SK-N-SH treated with all-trans-retinoic acid at 6 μM for 48 hours (cell line): ENCODE results near the gene RELL2.

Source experiments
- ATAC-seq: fragments of 200-7000 bp; cut with Tn5 transposase; 3 replicates; pipeline ENCODE4 v1.9.1; 2020; ENCODE audit warnings: mild to moderate bottlenecking, moderate library complexity
- ARNTL ChIP-seq: fragments of 450-650 bp; formaldehyde crosslinking; IDR thresholded peaks from 2 replicates; pipeline ENCODE4 v1.5.0; 2020; ENCODE audit warnings: low read depth, mild to moderate bottlenecking, moderate library complexity, borderline replicate concordance
- BACH2 ChIP-seq: fragments of 250-450 bp; sonication (Bioruptor Pico); IDR thresholded peaks from 2 replicates; pipeline ENCODE4 v1.9.0; 2021; ENCODE audit warnings: mild to moderate bottlenecking, borderline replicate concordance
- CREB5 ChIP-seq: fragments of 250-450 bp; sonication (Bioruptor Pico); IDR thresholded peaks from 2 replicates; pipeline ENCODE4 v1.5.1; 2020; ENCODE audit warnings: low read depth, mild to moderate bottlenecking, moderate library complexity
- CSDC2 ChIP-seq: fragments of 250-450 bp; sonication (Bioruptor Pico); IDR thresholded peaks from 2 replicates; pipeline ENCODE4 v1.5.0; 2020; ENCODE audit warnings: mild to moderate bottlenecking, moderate library complexity
- ESRRG ChIP-seq: fragments of 250-450 bp; sonication (Bioruptor Pico); IDR thresholded peaks from 2 replicates; pipeline ENCODE4 v1.6.1; 2021; ENCODE audit warnings: mild to moderate bottlenecking
- ISL1 ChIP-seq: fragments of 250-450 bp; sonication (Bioruptor Pico); IDR thresholded peaks from 2 replicates; pipeline ENCODE4 v2.1.2; 2022; ENCODE audit warnings: mild to moderate bottlenecking, moderate library complexity
- POU6F1 ChIP-seq: fragments of 250-450 bp; sonication (Bioruptor Pico); IDR thresholded peaks from 2 replicates; pipeline ENCODE4 v1.8.0; 2021; ENCODE audit warnings: low read depth, mild to moderate bottlenecking, moderate library complexity, borderline replicate concordance
- RARB ChIP-seq: fragments of 250-450 bp; sonication (Bioruptor Pico); IDR thresholded peaks from 2 replicates; pipeline ENCODE4 v1.8.0; 2021; ENCODE audit warnings: mild to moderate bottlenecking, moderate library complexity
- SNAI2 ChIP-seq: fragments of 250-450 bp; sonication (Bioruptor Pico); IDR thresholded peaks from 2 replicates; pipeline ENCODE4 v1.5.0; 2020; ENCODE audit warnings: mild to moderate bottlenecking, moderate library complexity
- TCF4 ChIP-seq: fragments of 250-450 bp; sonication (Bioruptor Pico); IDR thresholded peaks from 2 replicates; pipeline ENCODE4 v1.8.0; 2021; ENCODE audit warnings: mild to moderate bottlenecking, moderate library complexity, borderline replicate concordance
- TOX ChIP-seq: fragments of 250-450 bp; sonication (Bioruptor Pico); IDR thresholded peaks from 2 replicates; pipeline ENCODE4 v1.8.0; 2021; ENCODE audit warnings: mild to moderate bottlenecking, moderate library complexity, borderline replicate concordance
- TSHZ2 ChIP-seq: fragments of 250-450 bp; sonication (Bioruptor Pico); IDR thresholded peaks from 2 replicates; pipeline ENCODE4 v1.5.0; 2020; ENCODE audit warnings: mild to moderate bottlenecking, moderate library complexity
- ZC3H10 ChIP-seq: fragments of 250-450 bp; sonication (Bioruptor Pico); IDR thresholded peaks from 2 replicates; pipeline ENCODE4 v1.5.1; 2021; ENCODE audit warnings: mild to moderate bottlenecking, moderate library complexity
- ZFP3 ChIP-seq: fragments of 250-450 bp; sonication (Bioruptor Pico); IDR thresholded peaks from 2 replicates; pipeline ENCODE4 v1.5.0; 2020; ENCODE audit warnings: mild to moderate bottlenecking, moderate library complexity
- ZFP30 ChIP-seq: fragments of 450-650 bp; formaldehyde crosslinking; IDR thresholded peaks from 2 replicates; pipeline ENCODE4 v1.5.0; 2022; ENCODE audit warnings: mild to moderate bottlenecking, moderate library complexity
- ZNF565 ChIP-seq: fragments of 450-650 bp; formaldehyde crosslinking; conservative IDR thresholded peaks from 2 replicates; pipeline ENCODE4 v1.5.0; 2020; ENCODE audit warnings: low read depth, mild to moderate bottlenecking, moderate library complexity
- ZNF70 ChIP-seq: fragments of 450-650 bp; formaldehyde crosslinking; IDR thresholded peaks from 2 replicates; pipeline ENCODE4 v1.5.0; 2020; ENCODE audit warnings: mild to moderate bottlenecking, moderate library complexity
- ZNF8 ChIP-seq: fragments of 450-650 bp; formaldehyde crosslinking; IDR thresholded peaks from 2 replicates; pipeline ENCODE4 v1.5.0; 2020; ENCODE audit warnings: mild to moderate bottlenecking, moderate library complexity
- TF ChIP-seq, protein P1 (sequence below): fragments of 250-450 bp; sonication (Bioruptor Pico); IDR thresholded peaks from 2 replicates; pipeline ENCODE4 v1.5.1; 2021; ENCODE audit warnings: mild to moderate bottlenecking, moderate library complexity

RELL2 gene

GRCh38 chr5:141634720-141635119, 2.1 kb upstream of the RELL2 start:
- no peak for ATAC-seq

GRCh38 chr5:141635646-141636045, 1.2 kb upstream of the RELL2 start:
- TF ChIP-seq, protein P1, sequence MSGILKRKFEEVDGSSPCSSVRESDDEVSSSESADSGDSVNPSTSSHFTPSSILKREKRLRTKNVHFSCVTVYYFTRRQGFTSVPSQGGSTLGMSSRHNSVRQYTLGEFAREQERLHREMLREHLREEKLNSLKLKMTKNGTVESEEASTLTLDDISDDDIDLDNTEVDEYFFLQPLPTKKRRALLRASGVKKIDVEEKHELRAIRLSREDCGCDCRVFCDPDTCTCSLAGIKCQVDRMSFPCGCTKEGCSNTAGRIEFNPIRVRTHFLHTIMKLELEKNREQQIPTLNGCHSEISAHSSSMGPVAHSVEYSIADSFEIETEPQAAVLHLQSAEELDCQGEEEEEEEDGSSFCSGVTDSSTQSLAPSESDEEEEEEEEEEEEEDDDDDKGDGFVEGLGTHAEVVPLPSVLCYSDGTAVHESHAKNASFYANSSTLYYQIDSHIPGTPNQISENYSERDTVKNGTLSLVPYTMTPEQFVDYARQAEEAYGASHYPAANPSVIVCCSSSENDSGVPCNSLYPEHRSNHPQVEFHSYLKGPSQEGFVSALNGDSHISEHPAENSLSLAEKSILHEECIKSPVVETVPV (CRISPR knock-in tag), result no peak
- TF ChIP-seq POU6F1 (CRISPR knock-in tag) (no peak), RARB (CRISPR knock-in tag) (no peak), TOX (no peak), SNAI2 (no peak), TCF4 (CRISPR knock-in tag) (no peak), CSDC2 (CRISPR knock-in tag) (no peak), ZNF565 (CRISPR knock-in tag) (no peak), ZNF8 (no peak), TSHZ2 (CRISPR knock-in tag) (no peak)
- no peak for ATAC-seq

More at GRCh38 chr5:141634720-141635119, 2.1 kb upstream of the RELL2 start:
- TF ChIP-seq ZNF70 (CRISPR knock-in tag) (no peak), TSHZ2 (CRISPR knock-in tag) (no peak), TOX (no peak)

DNA sequence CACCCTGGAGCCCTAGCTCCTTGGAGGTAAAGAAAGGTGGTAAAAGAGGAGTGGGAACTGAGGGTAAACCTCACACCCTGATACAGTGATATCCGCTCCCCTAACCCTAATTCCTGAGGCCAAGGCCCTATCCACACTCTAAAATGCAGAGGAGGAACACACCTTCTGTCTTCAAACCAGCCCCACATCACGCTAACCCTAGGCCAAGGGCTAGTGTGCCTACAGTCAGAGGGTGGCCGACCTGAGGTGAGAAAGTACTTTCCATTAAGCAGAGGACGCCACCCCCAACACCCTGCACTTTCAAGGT, 738 bp upstream of the RELL2 start:
- no peak for TF ChIP-seq ESRRG (CRISPR knock-in tag)
- TF ChIP-seq ZC3H10 (CRISPR knock-in tag), result no peak
- TF ChIP-seq POU6F1 (CRISPR knock-in tag), result no peak
- TF ChIP-seq ZFP30 (CRISPR knock-in tag), result no peak
- TF ChIP-seq ZFP3 (CRISPR knock-in tag), result no peak
- TF ChIP-seq ISL1, result no peak
- no peak for TF ChIP-seq TSHZ2 (CRISPR knock-in tag)
- TF ChIP-seq BACH2 (CRISPR knock-in tag), result no peak
- no peak for TF ChIP-seq CREB5 (CRISPR knock-in tag)
- no peak for TF ChIP-seq ARNTL (CRISPR knock-in tag)
- no peak for ATAC-seq
